Measurements from ENCODE around the gene SWAP70. TPM values are rescaled to one million over a fixed set of nuclear protein-coding genes. Genes with fewer than 3 reads are reported as not detected.

The SWAP70 gene
- total and polyA plus RNA-seq, 2 experiments from 2014 or later: 30.3 to 33.3 TPM

GRCh38 chr11:9651899-9652748 is 11.8 kb upstream of the SWAP70 start:
- no peak for DNase-seq (ENCODE audit: low spot score)
- Histone ChIP-seq H3K4me1 (ENCODE audit: insufficient read depth) (peaks cover 9% of the 10 kb centered on the region; the same call in 1 of the 2 replicates), H3K9me2 (ENCODE audit: insufficient read depth) (0 out of 2 replicates have a peak, but pooled peaks cover 5% of the 10 kb centered on the region), H3F3A (replicated peaks; ENCODE audit: low read depth) (no peaks in the 10 kb centered on the region), H3K79me2 (replicated peaks; ENCODE audit: insufficient read depth) (no peaks in the 10 kb centered on the region), H4K20me1 (replicated peaks; ENCODE audit: insufficient read depth) (no peaks in the 10 kb centered on the region), H3K4me2 (no peak overlapping the region), H3K27me3 (ENCODE audit: insufficient read depth) (no peaks in the 10 kb centered on the region), H3K36me3 (ENCODE audit: insufficient read depth) (no peaks in the 10 kb centered on the region), H2AFZ (no peak overlapping the region), H3K27ac (ENCODE audit: low read depth) (no peak overlapping the region), H3K4me3 (no peak overlapping the region)
- Mint-ChIP-seq H3K27me3 (ENCODE audit: insufficient read depth, low read depth, poor library complexity) (no peaks in the 10 kb centered on the region), H3K4me1 (peaks cover 8% of the 10 kb centered on the region; the same call in 2 of the 3 replicates), H3K4me3 (no peak overlapping the region), H3K36me3 (ENCODE audit: low read depth) (peaks cover 3% of the 10 kb centered on the region; the same call in 1 of the 3 replicates), H3K27ac (no peak overlapping the region), H3K9me3 (0 out of 3 replicates have a peak, but pooled peaks cover 7% of the 10 kb centered on the region)
- TF ChIP-seq NANOG (IDR thresholded peaks at IDR 0.05; ENCODE audit: borderline replicate concordance): no peak
- TF ChIP-seq EZH2 (IDR thresholded peaks at IDR 0.05; ENCODE audit: low read depth, unreplicated experiment): no peak
- TF ChIP-seq REST (IDR thresholded peaks at IDR 0.05; ENCODE audit: unreplicated experiment): no peak
- no peak for TF ChIP-seq CREB1 (CRISPR knock-in tag; IDR thresholded peaks at IDR 0.05; ENCODE audit: low read depth)
- no peak for TF ChIP-seq ETS1 (IDR thresholded peaks at IDR 0.05)
- no peak for TF ChIP-seq ZNF331 (CRISPR knock-in tag; IDR thresholded peaks at IDR 0.05; ENCODE audit: low read depth)
- TF ChIP-seq EZH2phosphoT487 (IDR thresholded peaks at IDR 0.05; ENCODE audit: unreplicated experiment): no peak
- no peak for TF ChIP-seq ZNF114 (CRISPR knock-in tag; IDR thresholded peaks at IDR 0.05)
- TF ChIP-seq ZNF462 (CRISPR knock-in tag; IDR thresholded peaks at IDR 0.05): no peak
- TF ChIP-seq JUNB (IDR thresholded peaks at IDR 0.05; ENCODE audit: unreplicated experiment): no peak
- TF ChIP-seq STAT1 (IDR thresholded peaks at IDR 0.05; ENCODE audit: unreplicated experiment): no peak
- TF ChIP-seq POLR2AphosphoS5 (IDR thresholded peaks at IDR 0.05; ENCODE audit: low read depth): no peak
- TF ChIP-seq CTCF (conservative IDR thresholded peaks at IDR 0.05; ENCODE audit: low read depth in 2 of 2): no peak
- no peak for ATAC-seq
